ENCODE measurements around the gene RHCG. TPM values are rescaled to one million over a fixed set of nuclear protein-coding genes. Genes with fewer than 3 reads are reported as not detected.

Gene RHCG
- total and polyA plus RNA-seq, 2 of the 4 experiments (the other 2 are of a cell fraction), result not detected

- no TSS peak for BruUV-seq (replicated peaks)
- Histone ChIP-seq H2AFZ (replicated peaks; ENCODE audit: low read length, poor library complexity) (no peak overlapping the region), H3K14ac (replicated peaks; ENCODE audit: low read depth, low read length) (no peak overlapping the region), H3K4me2 (ENCODE audit: low read depth, low read length) (no peak overlapping the region), H2AK9ac (replicated peaks; ENCODE audit: low read depth, low read length, poor library complexity) (no peak overlapping the region), H2BK120ac (ENCODE audit: low read depth, low read length) (no peak overlapping the region), H4K5ac (ENCODE audit: low read depth, low read length) (no peak overlapping the region), H2BK5ac (ENCODE audit: low read depth, low read length, poor library complexity, severe bottlenecking) (no peak overlapping the region), H3K4me3 (ENCODE audit: insufficient read depth, low read depth, low read length) (no peak overlapping the region), H2BK20ac (ENCODE audit: low read depth, low read length) (no peak overlapping the region), H4K8ac (ENCODE audit: low read depth in 2 of 2, low read length in 2 of 2) (no peak overlapping the region), H2BK15ac (ENCODE audit: low read depth, low read length) (no peak overlapping the region), H3K27ac (ENCODE audit: insufficient read depth, low read length) (no peak overlapping the region), H3K9ac (ENCODE audit: low read depth, low read length) (no peak overlapping the region), H3K56ac (ENCODE audit: extremely low read depth, insufficient read depth, low read length) (no peak overlapping the region), H3K79me1 (ENCODE audit: low read depth in 1 of 2, low read length in 2 of 2) (no peaks in the 10 kb centered on the region), H4K91ac (ENCODE audit: insufficient read depth, low read depth, low read length) (no peak overlapping the region), H3K9me1 (ENCODE audit: insufficient read depth, low read length) (0 out of 2 replicates have a peak, but pooled peaks cover 3% of the 10 kb centered on the region), H4K20me1 (ENCODE audit: insufficient read depth, low read length) (no peaks in the 10 kb centered on the region), H3K27me3 (ENCODE audit: control insufficient read depth, insufficient read depth, low read length) (peaks cover 45% of the 10 kb centered on the region), H2AK5ac (ENCODE audit: low read depth, low read length) (no peak overlapping the region), H3K4ac (ENCODE audit: low read depth, low read length) (no peak overlapping the region), H3K18ac (ENCODE audit: low read depth, low read length) (no peak overlapping the region), H3K36me3 (ENCODE audit: control insufficient read depth, insufficient read depth, low read length) (no peaks in the 10 kb centered on the region), H3K23ac (ENCODE audit: low read depth, low read length) (no peak overlapping the region), H3K9me3 (ENCODE audit: control insufficient read depth, insufficient read depth, low read length) (peaks cover 2% of the 10 kb centered on the region; the same call in 1 of the 2 replicates), H3K4me1 (ENCODE audit: control insufficient read depth, insufficient read depth, low read length) (no peaks in the 10 kb centered on the region; the same call in 1 of the 2 replicates)
- dilution Hi-C loops (cut with HindIII; ENCODE audit: low sequenced_read_pairs, unreplicated experiment) (no loop called here), in situ Hi-C loops (cut with MboI; ENCODE audit: low sequenced_read_pairs) (no loop called here), intact Hi-C loops (cut with micrococcal nuclease) (no loop called here)
- WGBS, 2 experiments (ENCODE audit: extremely low coverage in 2 of 2, insufficient read length in 1 of 2), result no CpG with 5 or more reads among the region's 1 CpG
- CTCF ChIA-PET, result no interaction called here
- TF ChIP-seq MXI1 (IDR thresholded peaks at IDR 0.05; ENCODE audit: borderline replicate concordance, low read depth, low read length) (no peak), USF2 (IDR thresholded peaks at IDR 0.05; ENCODE audit: low read depth, low read length) (no peak)
- no peak for DNase-seq
- no peak for ATAC-seq (ENCODE audit: low read depth)
- POLR2A ChIA-PET (ENCODE audit: unreplicated experiment), result no interaction called here
Measured at GRCh38 chr15:89451846-89452245, 44.5 kb downstream of the RHCG start.
